Progenitor cell of endocrine pancreas (in vitro differentiated cells): ENCODE measurements around the gene MAP3K20. TPM values are rescaled to one million over a fixed set of nuclear protein-coding genes. Genes with fewer than 3 reads are reported as not detected.

Experiments used
- DNase-seq: peaks from one replicate; pipeline ENCODE4 v3.0.0; 2021; ENCODE audit warnings: low spot score; ENCODE audit not compliant: unreplicated experiment
- H3K27ac Mint-ChIP-seq: 2 replicates; pipeline ENCODE4 v1.8.0; 2021; ENCODE audit warnings: mild to moderate bottlenecking, moderate library complexity, mixed read lengths
- H3K27me3 Mint-ChIP-seq: 2 replicates; pipeline ENCODE4 v1.8.0; 2021; ENCODE audit warnings: mixed read lengths
- H3K36me3 Mint-ChIP-seq: 2 replicates; pipeline ENCODE4 v1.8.0; 2022; ENCODE audit warnings: mixed read lengths; ENCODE audit not compliant: insufficient read depth
- H3K4me1 Mint-ChIP-seq: 2 replicates; pipeline ENCODE4 v1.8.0; 2021; ENCODE audit warnings: low read depth, mixed read lengths
- H3K4me3 Mint-ChIP-seq: 2 replicates; pipeline ENCODE4 v1.8.0; 2021; ENCODE audit warnings: low read depth, mild to moderate bottlenecking, moderate library complexity, mixed read lengths
- H3K9me3 Mint-ChIP-seq: 2 replicates; pipeline ENCODE4 v1.8.0; 2021; ENCODE audit warnings: low read depth, mixed read lengths
- CTCF ChIP-seq: fragments of 200-600 bp; sonication (generic); IDR thresholded peaks from one replicate; pipeline ENCODE4 v1.5.0; 2021; ENCODE audit warnings: antibody characterized with exemption, mild to moderate bottlenecking; ENCODE audit not compliant: unreplicated experiment
- total RNA-seq: library from RNA; stranded (reverse); gene quantifications from 2 replicates; pipeline ENCODE4 v1.2.1, GENCODE V29; 2021

The MAP3K20 gene
- total RNA-seq, 1 donor from 2014 or later: 19.0 TPM

GRCh38 chr2:173282795-173283545 is 207.3 kb downstream of the MAP3K20 start:
- peaks cover 2% of the 10 kb centered on the region for H3K36me3 Mint-ChIP-seq
- peaks cover 13% of the 10 kb centered on the region for H3K4me1 Mint-ChIP-seq
- DNase-seq: no peak
- H3K27ac Mint-ChIP-seq: no peak overlapping the region
- H3K9me3 Mint-ChIP-seq: peaks cover 3% of the 10 kb centered on the region
- no peak overlapping the region for H3K4me3 Mint-ChIP-seq
- TF ChIP-seq CTCF: no peak
- H3K27me3 Mint-ChIP-seq: no peaks in the 10 kb centered on the region

DNA sequence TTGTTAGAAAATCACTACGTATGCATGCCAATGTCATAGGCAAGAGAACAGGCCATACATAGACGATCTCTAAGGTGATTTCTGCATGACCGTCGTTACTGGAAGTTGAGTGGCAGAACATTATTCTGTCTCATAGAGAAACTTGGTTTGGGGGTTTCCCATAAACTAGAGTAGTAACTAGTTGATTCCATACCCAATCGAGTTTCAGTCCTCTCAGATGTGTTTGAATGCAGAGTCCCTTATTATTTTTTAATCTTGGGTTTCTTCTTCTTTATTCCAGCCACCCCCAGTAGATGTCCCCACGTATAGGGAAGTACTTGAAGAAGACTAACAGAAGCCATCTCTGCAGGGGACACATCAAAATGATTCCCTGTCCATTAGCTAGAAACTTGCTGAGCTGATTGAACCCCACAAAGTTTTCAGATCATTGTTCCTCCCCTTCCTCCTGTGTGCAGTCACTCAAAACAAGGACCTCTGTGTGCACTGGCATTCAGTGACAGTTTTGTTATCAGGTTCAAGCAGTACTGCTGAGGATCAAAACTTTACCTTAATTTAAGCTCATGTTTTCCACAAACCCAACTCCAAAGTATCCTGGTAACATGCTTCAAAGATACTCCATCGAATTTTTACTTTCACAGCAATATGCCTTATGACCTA is 210.6 kb downstream of the MAP3K20 start:
- Mint-ChIP-seq H3K4me1 (peaks cover 2% of the 10 kb centered on the region), H3K27me3 (no peaks in the 10 kb centered on the region), H3K27ac (peak overlapping the region; percentile 29), H3K4me3 (no peak overlapping the region), H3K9me3 (peaks cover 3% of the 10 kb centered on the region), H3K36me3 (peaks cover 2% of the 10 kb centered on the region)
- DNase-seq: no peak
- no peak for TF ChIP-seq CTCF

DNA sequence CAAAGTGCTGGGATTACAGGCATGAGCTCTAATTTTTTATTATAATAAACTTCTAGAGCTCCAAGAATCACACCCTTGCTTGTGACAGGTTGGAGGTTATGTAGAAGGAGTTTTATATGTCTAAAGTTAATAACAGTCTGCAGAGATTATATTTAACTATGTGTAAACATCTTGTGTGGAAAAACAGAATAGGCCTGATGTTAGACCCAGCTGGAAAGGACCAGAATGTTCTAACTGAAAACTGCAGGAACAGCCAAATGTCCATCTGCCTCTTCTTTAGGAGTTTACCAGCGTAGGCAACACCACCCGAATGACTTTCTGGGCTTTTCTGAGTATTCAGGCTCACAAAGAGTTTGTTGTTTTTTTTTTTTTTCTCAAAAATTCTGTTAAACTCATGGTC is 211.9 kb downstream of the MAP3K20 start:
- Mint-ChIP-seq H3K9me3 (no peaks in the 10 kb centered on the region), H3K4me1 (peaks cover 2% of the 10 kb centered on the region), H3K4me3 (no peak overlapping the region), H3K27me3 (no peaks in the 10 kb centered on the region), H3K27ac (no peak overlapping the region), H3K36me3 (no peaks in the 10 kb centered on the region)
- TF ChIP-seq CTCF: no peak
- no peak for DNase-seq

- H3K27me3 Mint-ChIP-seq: no peaks in the 10 kb centered on the region
- no peak overlapping the region for H3K27ac Mint-ChIP-seq
- H3K4me3 Mint-ChIP-seq: no peak overlapping the region
- DNase-seq: no peak
- H3K4me1 Mint-ChIP-seq: peaks cover 2% of the 10 kb centered on the region
- peaks cover 3% of the 10 kb centered on the region for H3K9me3 Mint-ChIP-seq
- no peak for TF ChIP-seq CTCF
- no peaks in the 10 kb centered on the region for H3K36me3 Mint-ChIP-seq
These were observed 212.9 kb downstream of the MAP3K20 start for GRCh38 chr2:173288561-173288960.

GRCh38 chr2:173290046-173290445 is 214.4 kb downstream of the MAP3K20 start:
- no peaks in the 10 kb centered on the region for H3K36me3 Mint-ChIP-seq
- DNase-seq: no peak
- no peak for TF ChIP-seq CTCF
- H3K27me3 Mint-ChIP-seq: no peaks in the 10 kb centered on the region
- no peak overlapping the region for H3K27ac Mint-ChIP-seq
- no peak overlapping the region for H3K4me3 Mint-ChIP-seq
- peaks cover 2% of the 10 kb centered on the region for H3K4me1 Mint-ChIP-seq
- H3K9me3 Mint-ChIP-seq: peaks cover 6% of the 10 kb centered on the region
